22Rv1 (cell line): ENCODE measurements around the gene KIDINS220.

Source experiments
- ZFX ChIP-seq: fragments of 450-650 bp; IDR thresholded peaks from 2 replicates; pipeline ENCODE4 v1.6.1; 2017; ENCODE audit warnings: antibody characterized with exemption, borderline replicate concordance
- TF ChIP-seq, protein P1 (sequence below): fragments of 450-650 bp; IDR thresholded peaks from 2 replicates; pipeline ENCODE4 v1.5.1; 2017; ENCODE audit warnings: mild to moderate bottlenecking

DNA sequence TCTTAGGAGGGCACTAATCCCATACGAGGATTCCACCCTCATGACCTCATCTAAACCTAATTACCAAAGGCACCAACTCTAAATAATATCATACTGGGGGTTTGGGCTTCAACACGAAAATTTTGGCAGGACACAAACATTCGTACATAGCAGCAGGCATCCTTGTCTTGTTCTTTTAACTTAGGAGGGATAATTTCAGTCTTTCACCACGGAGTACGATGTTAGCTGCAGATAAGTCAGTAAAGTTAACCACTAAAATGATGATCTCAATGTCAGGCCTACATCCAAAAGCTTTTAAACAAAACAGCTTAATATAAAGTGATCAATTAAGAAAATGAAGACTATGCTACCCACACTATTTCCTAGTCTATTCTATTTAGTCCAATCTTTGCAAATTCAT is 80.7 kb downstream of the KIDINS220 start:
- TF ChIP-seq, protein P1, sequence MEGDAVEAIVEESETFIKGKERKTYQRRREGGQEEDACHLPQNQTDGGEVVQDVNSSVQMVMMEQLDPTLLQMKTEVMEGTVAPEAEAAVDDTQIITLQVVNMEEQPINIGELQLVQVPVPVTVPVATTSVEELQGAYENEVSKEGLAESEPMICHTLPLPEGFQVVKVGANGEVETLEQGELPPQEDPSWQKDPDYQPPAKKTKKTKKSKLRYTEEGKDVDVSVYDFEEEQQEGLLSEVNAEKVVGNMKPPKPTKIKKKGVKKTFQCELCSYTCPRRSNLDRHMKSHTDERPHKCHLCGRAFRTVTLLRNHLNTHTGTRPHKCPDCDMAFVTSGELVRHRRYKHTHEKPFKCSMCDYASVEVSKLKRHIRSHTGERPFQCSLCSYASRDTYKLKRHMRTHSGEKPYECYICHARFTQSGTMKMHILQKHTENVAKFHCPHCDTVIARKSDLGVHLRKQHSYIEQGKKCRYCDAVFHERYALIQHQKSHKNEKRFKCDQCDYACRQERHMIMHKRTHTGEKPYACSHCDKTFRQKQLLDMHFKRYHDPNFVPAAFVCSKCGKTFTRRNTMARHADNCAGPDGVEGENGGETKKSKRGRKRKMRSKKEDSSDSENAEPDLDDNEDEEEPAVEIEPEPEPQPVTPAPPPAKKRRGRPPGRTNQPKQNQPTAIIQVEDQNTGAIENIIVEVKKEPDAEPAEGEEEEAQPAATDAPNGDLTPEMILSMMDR = no peak
- TF ChIP-seq ZFX = no peak
